Measurements from ENCODE around the gene RYR3.
"Not testable (repeated sequence)": the region's sequence is repeated elsewhere in the genome, so short reads cannot be mapped to it uniquely, and the experiment has no call there.

The RYR3 gene

GRCh38 chr15:33819499-33819898 is 508.7 kb downstream of the RYR3 start:
- H3K36me3 ChIP-seq (ENCODE audit: control insufficient read depth in 1 of 2, insufficient read depth in 2 of 2, low read depth in 1 of 2, low read length in 2 of 2); H2BK15ac ChIP-seq (ENCODE audit: low read depth, poor library complexity, severe bottlenecking); H3K4me3 ChIP-seq (ENCODE audit: insufficient read depth in 1 of 2, low read depth in 1 of 2, low read length in 2 of 2); H3K4ac ChIP-seq (ENCODE audit: low read depth in 1 of 2, low read length in 2 of 2); H3K9ac ChIP-seq (ENCODE audit: low read length); DNase-seq; H2BK5ac ChIP-seq (ENCODE audit: low read depth, low read length, poor library complexity, severe bottlenecking); H2BK12ac ChIP-seq (ENCODE audit: low read length in 2 of 2); H3K9me3 ChIP-seq (ENCODE audit: control insufficient read depth, low read length); H2AFZ ChIP-seq (ENCODE audit: low read depth, low read length); H3K18ac ChIP-seq (ENCODE audit: low read depth in 1 of 2, low read length in 2 of 2); H3K4me2 ChIP-seq (ENCODE audit: low read length, poor library complexity, severe bottlenecking); H4K8ac ChIP-seq (ENCODE audit: low read length); H4K91ac ChIP-seq (ENCODE audit: low read length); H2AK5ac ChIP-seq (ENCODE audit: low read length, severe bottlenecking); H2BK120ac ChIP-seq (ENCODE audit: low read depth, low read length); H3K79me1 ChIP-seq (replicated peaks; ENCODE audit: low read length, poor library complexity, severe bottlenecking); H3K14ac ChIP-seq (ENCODE audit: low read length in 2 of 2); H3K23ac ChIP-seq (ENCODE audit: low read length in 2 of 2); H3K4me1 ChIP-seq (ENCODE audit: control insufficient read depth, insufficient read depth, low read depth, low read length); H3K27ac ChIP-seq (ENCODE audit: low read length, poor library complexity, severe bottlenecking): not testable (repeated sequence)
- WGBS = 64% methylated on average over 1 of the region's 6 CpGs
- H3K27me3 ChIP-seq (ENCODE audit: control insufficient read depth in 1 of 2, insufficient read depth in 1 of 2, low read length in 2 of 2) = peaks cover 0 to 43% of the 10 kb centered on the region in 2 experiments

GRCh38 chr15:33822479-33822878 is 511.7 kb downstream of the RYR3 start:
- Histone ChIP-seq H2AFZ (ENCODE audit: low read depth, low read length) (no peak overlapping the region), H2BK5ac (ENCODE audit: low read depth, low read length, poor library complexity, severe bottlenecking) (no peak overlapping the region), H2AK5ac (ENCODE audit: low read length, severe bottlenecking) (no peak overlapping the region), H3K36me3 (ENCODE audit: control insufficient read depth in 1 of 2, insufficient read depth in 2 of 2, low read depth in 1 of 2, low read length in 2 of 2) (peaks cover 0 to 13% of the 10 kb centered on the region in 2 experiments), H3K4me3 (ENCODE audit: insufficient read depth in 1 of 2, low read depth in 1 of 2, low read length in 2 of 2) (no peak overlapping the region), H3K18ac (ENCODE audit: low read depth in 1 of 2, low read length in 2 of 2) (no peak overlapping the region), H3K27ac (ENCODE audit: low read length, poor library complexity, severe bottlenecking) (no peak overlapping the region), H3K4ac (ENCODE audit: low read depth in 1 of 2, low read length in 2 of 2) (no peak overlapping the region), H3K14ac (ENCODE audit: low read length in 2 of 2) (no peak overlapping the region), H3K4me2 (ENCODE audit: low read length, poor library complexity, severe bottlenecking) (no peak overlapping the region), H2BK12ac (ENCODE audit: low read length in 2 of 2) (no peak overlapping the region), H3K9me3 (ENCODE audit: control insufficient read depth, low read length) (no peaks in the 10 kb centered on the region), H3K9ac (ENCODE audit: low read length) (no peak overlapping the region), H2BK120ac (ENCODE audit: low read depth, low read length) (no peak overlapping the region), H4K91ac (ENCODE audit: low read length) (no peak overlapping the region), H3K27me3 (ENCODE audit: control insufficient read depth in 1 of 2, insufficient read depth in 1 of 2, low read length in 2 of 2) (peaks cover 0 to 28% of the 10 kb centered on the region in 2 experiments), H4K8ac (ENCODE audit: low read length) (no peak overlapping the region), H2BK15ac (ENCODE audit: low read depth, poor library complexity, severe bottlenecking) (no peak overlapping the region), H3K23ac (ENCODE audit: low read length in 2 of 2) (no peak overlapping the region), H3K79me1 (replicated peaks; ENCODE audit: low read length, poor library complexity, severe bottlenecking) (no peaks in the 10 kb centered on the region), H3K4me1 (ENCODE audit: control insufficient read depth, insufficient read depth, low read depth, low read length) (no peaks in the 10 kb centered on the region)
- DNase-seq = no peak
- 84% methylated on average over 3 of the region's 4 CpGs for WGBS

- Histone ChIP-seq H3K9ac (ENCODE audit: low read length) (no peak overlapping the region), H3K27ac (ENCODE audit: low read length, poor library complexity, severe bottlenecking) (no peak overlapping the region), H2BK15ac (ENCODE audit: low read depth, poor library complexity, severe bottlenecking) (no peak overlapping the region), H4K8ac (ENCODE audit: low read length) (no peak overlapping the region), H2AK5ac (ENCODE audit: low read length, severe bottlenecking) (no peak overlapping the region), H3K23ac (ENCODE audit: low read length in 2 of 2) (no peak overlapping the region), H2AFZ (ENCODE audit: low read depth, low read length) (no peak overlapping the region), H3K36me3 (ENCODE audit: control insufficient read depth in 1 of 2, insufficient read depth in 2 of 2, low read depth in 1 of 2, low read length in 2 of 2) (peaks cover 0 to 13% of the 10 kb centered on the region in 2 experiments), H2BK5ac (ENCODE audit: low read depth, low read length, poor library complexity, severe bottlenecking) (no peak overlapping the region), H3K9me3 (ENCODE audit: control insufficient read depth, low read length) (peaks cover under 1% of the 10 kb centered on the region), H2BK120ac (ENCODE audit: low read depth, low read length) (no peak overlapping the region), H4K91ac (ENCODE audit: low read length) (no peak overlapping the region), H3K79me1 (replicated peaks; ENCODE audit: low read length, poor library complexity, severe bottlenecking) (no peaks in the 10 kb centered on the region), H2BK12ac (ENCODE audit: low read length in 2 of 2) (no peak overlapping the region), H3K27me3 (ENCODE audit: control insufficient read depth in 1 of 2, insufficient read depth in 1 of 2, low read length in 2 of 2) (peaks cover 0 to 22% of the 10 kb centered on the region in 2 experiments), H3K18ac (ENCODE audit: low read depth in 1 of 2, low read length in 2 of 2) (no peak overlapping the region), H3K14ac (ENCODE audit: low read length in 2 of 2) (no peak overlapping the region), H3K4me2 (ENCODE audit: low read length, poor library complexity, severe bottlenecking) (no peak overlapping the region), H3K4me1 (ENCODE audit: control insufficient read depth, insufficient read depth, low read depth, low read length) (no peaks in the 10 kb centered on the region), H3K4me3 (ENCODE audit: insufficient read depth in 1 of 2, low read depth in 1 of 2, low read length in 2 of 2) (no peak overlapping the region), H3K4ac (ENCODE audit: low read depth in 1 of 2, low read length in 2 of 2) (no peak overlapping the region)
- DNase-seq = no peak
- 82% methylated on average over 2 of the region's 3 CpGs for WGBS
Measured at GRCh38 chr15:33823119-33823518, 512.4 kb downstream of the RYR3 start.

GRCh38 chr15:33825453-33825852 is 514.7 kb downstream of the RYR3 start:
- Histone ChIP-seq H3K4me2 (ENCODE audit: low read length, poor library complexity, severe bottlenecking) (no peak overlapping the region), H3K79me1 (replicated peaks; ENCODE audit: low read length, poor library complexity, severe bottlenecking) (no peaks in the 10 kb centered on the region)

More at GRCh38 chr15:33825453-33825852, 514.7 kb downstream of the RYR3 start:
- H4K8ac ChIP-seq (ENCODE audit: low read length) = no peak overlapping the region
- H3K9ac ChIP-seq (ENCODE audit: low read length) = no peak overlapping the region
- H3K36me3 ChIP-seq (ENCODE audit: control insufficient read depth in 1 of 2, insufficient read depth in 2 of 2, low read depth in 1 of 2, low read length in 2 of 2) = peaks cover 0 to 8% of the 10 kb centered on the region in 2 experiments
- H3K18ac ChIP-seq (ENCODE audit: low read depth in 1 of 2, low read length in 2 of 2) = no peak overlapping the region
- no peak overlapping the region for H3K4ac ChIP-seq (ENCODE audit: low read depth in 1 of 2, low read length in 2 of 2)
- no peak overlapping the region for H3K4me3 ChIP-seq (ENCODE audit: insufficient read depth in 1 of 2, low read depth in 1 of 2, low read length in 2 of 2)
- no peak overlapping the region for H3K27ac ChIP-seq (ENCODE audit: low read length, poor library complexity, severe bottlenecking)
- H3K23ac ChIP-seq (ENCODE audit: low read length in 2 of 2) = no peak overlapping the region
- H3K4me1 ChIP-seq (ENCODE audit: control insufficient read depth, insufficient read depth, low read depth, low read length) = no peaks in the 10 kb centered on the region
- H2AFZ ChIP-seq (ENCODE audit: low read depth, low read length) = no peak overlapping the region
- no peak overlapping the region for H2BK120ac ChIP-seq (ENCODE audit: low read depth, low read length)
- no peak overlapping the region for H2BK12ac ChIP-seq (ENCODE audit: low read length in 2 of 2)
- no peak overlapping the region for H2BK15ac ChIP-seq (ENCODE audit: low read depth, poor library complexity, severe bottlenecking)
- no peak overlapping the region for H4K91ac ChIP-seq (ENCODE audit: low read length)
- DNase-seq = no peak
- 91% methylated on average over 7 of the region's 8 CpGs for WGBS
- peaks cover 11% of the 10 kb centered on the region for H3K9me3 ChIP-seq (ENCODE audit: control insufficient read depth, low read length)
- no peak overlapping the region for H3K14ac ChIP-seq (ENCODE audit: low read length in 2 of 2)
- H2BK5ac ChIP-seq (ENCODE audit: low read depth, low read length, poor library complexity, severe bottlenecking) = no peak overlapping the region
- peaks cover 0 to 16% of the 10 kb centered on the region in 2 experiments for H3K27me3 ChIP-seq (ENCODE audit: control insufficient read depth in 1 of 2, insufficient read depth in 1 of 2, low read length in 2 of 2)
- no peak overlapping the region for H2AK5ac ChIP-seq (ENCODE audit: low read length, severe bottlenecking)

All from mesenchymal stem cell (in vitro differentiated cells and primary cell).